NCI-H748 treated with DMSO at 0.1 percent for 48 hours (cell line): ENCODE results near the gene CCDC18.
"Not testable (repeated sequence)": the region's sequence is repeated elsewhere in the genome, so short reads cannot be mapped to it uniquely, and the experiment has no call there.

Source experiments
- DNase-seq: peaks from one replicate; lab custom pipeline; 2025; lab: John Stamatoyannopoulos, UW

The CCDC18 gene

GRCh38 chr1:93171549-93172034 lies 8.9 kb upstream of the CCDC18 start:
- DNase-seq = no peak

DNA sequence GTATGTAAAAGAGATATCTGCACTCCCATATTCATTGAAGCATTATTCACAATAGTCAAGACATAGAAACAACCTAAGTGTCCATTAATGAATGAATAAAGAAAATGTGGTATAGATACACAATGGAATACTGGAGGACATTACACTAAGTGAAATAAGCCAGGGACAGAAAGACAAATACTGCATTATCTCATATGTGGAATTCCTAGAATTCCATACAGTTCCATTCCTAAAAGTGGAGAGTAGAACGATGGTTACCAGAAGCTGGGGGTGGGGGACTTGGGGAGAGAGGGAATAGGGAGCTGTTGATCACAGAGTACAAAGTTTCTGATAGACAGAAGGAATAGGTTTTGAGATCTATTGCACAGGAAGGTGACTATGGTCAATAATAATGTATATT lies 7.7 kb upstream of the CCDC18 start:
- DNase-seq = no peak

DNA sequence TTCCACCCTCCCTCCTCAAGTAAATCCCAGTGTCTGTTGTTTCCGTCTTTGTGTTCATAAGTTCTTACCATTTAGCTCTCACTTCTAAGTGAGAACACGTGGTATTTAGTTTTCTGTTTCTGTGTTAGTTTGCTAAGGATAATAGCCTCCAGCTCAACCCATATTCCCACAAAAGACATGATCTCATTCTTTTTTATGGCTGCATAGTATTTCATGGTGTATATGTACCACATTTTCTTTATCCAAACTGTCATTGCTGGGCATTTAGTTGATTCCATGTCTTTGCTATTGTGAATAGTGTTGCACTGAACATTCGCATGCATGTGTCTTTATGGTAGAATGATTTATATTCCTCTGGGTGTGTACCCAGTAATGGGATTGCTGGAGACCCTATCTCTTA lies 5.9 kb upstream of the CCDC18 start:
- DNase-seq = not testable (repeated sequence)

DNA sequence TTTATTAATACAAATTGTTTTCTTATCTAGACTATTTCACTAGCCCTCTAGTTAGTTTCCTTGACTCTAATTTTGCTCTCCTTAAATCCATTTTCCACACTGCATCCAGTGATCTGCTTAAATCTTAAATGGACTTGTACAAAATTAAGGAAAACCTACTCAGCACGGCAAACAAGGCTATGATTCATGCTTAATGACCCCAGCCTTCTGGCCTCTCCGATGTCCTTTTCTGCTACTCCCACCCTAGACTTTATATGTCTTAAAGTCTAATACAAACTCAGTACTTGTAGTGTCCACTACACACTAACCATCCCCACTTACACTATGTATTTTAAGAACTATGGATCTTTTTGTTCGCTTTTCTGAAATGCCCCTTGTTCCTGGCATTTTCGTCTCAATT lies 2.5 kb upstream of the CCDC18 start:
- no peak for DNase-seq

DNA sequence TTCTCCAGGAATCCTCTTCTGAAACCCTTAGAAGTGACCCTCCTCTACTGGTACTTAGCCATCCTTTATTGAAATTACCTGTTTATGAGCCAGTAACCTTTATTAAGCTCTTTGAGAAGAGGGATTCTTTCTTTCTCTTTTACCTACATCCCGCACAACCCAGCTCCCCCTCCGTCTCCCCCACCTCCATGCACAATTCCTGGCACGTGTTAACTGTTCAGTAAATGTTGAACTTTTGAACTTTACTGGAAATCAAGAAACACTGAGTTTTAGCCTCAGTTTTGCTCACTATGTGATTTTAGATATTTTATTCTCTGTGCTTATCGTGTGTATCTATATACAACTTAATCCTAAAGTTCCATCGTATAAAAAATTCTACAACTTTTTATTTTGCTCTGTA lies 2.1 kb upstream of the CCDC18 start:
- no peak for DNase-seq

- peak; percentile 83 for DNase-seq
Measured at GRCh38 chr1:93179886-93180722, 420 bp upstream of the CCDC18 start, which contains the start of gene TMED5. Gene TMED5 (minus strand): TSS chr1:93180413. CDS start chr1:93180242, 171 bp downstream.

DNA sequence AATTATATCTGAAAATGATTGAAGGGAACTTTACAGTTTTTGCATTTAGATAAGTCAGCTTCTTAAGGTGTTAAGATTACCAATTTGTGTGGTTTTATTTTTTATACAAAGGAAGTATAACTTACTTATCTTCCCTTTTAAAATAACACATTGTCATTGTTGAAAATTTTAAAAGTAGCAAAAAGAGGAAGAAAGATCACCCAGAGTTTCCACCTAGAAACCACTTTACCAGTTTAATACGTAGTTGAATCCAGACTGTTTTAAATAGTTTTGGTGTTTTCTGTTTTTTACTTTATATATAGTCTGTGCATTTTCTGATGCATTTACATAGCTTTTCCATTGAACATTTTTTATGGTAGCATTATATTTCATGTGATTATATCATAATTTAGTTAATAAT lies 6.1 kb downstream of the CCDC18 start:
- no peak for DNase-seq

DNA sequence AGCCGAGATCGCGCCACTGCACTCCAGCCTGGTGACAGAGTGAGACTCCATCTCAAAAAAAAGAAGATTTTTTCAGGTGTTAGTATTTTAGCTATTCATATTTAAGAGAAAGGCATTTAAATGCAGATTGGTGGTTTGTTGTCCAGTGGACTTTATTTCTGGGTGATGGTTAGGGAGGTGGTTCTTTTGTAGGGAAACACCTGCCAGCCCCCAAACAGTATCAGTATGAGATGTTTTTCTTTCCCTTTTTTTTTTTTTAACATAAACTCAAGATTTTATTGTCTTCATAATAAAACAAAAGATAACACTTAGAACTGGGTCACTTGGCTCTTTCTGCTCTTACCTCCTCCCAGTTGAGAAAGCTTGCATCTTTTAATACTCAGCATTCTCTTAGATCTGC lies 9.9 kb downstream of the CCDC18 start:
- DNase-seq = no peak

DNA sequence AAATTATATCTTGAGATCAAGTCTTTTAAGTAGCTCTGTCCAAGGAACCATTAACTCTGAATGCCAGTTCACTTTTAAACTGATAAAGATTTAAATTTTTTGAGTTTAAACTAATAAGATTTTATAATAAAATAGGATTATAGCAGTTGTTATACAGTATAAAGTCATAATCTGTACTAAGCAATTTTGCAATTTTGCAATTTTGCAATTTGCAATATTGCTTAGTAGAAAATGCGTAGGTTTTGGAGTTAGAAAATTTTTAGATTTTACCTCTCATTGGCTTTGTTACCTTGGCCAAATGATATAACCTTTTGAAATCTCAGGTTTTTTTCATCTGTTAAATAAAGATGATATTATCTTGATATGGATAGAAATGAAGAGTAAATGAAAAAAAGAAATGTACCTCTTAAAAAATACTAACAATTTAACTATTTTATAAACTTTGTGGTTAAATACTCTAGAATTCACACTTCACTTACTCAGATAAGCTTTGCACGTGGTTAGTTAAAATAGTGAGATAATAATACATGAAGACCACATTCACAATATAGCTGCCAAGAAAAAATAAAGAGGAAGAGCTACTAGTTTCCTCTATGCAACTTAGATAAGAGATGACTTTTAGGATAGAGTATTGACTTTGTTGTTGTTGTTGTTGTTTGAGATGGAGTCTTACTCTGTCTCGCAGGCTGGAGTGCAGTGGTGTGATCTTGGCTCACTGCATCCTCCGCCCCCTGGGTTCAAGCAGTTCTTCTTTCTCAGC lies 13.9 kb downstream of the CCDC18 start:
- DNase-seq = no peak

DNA sequence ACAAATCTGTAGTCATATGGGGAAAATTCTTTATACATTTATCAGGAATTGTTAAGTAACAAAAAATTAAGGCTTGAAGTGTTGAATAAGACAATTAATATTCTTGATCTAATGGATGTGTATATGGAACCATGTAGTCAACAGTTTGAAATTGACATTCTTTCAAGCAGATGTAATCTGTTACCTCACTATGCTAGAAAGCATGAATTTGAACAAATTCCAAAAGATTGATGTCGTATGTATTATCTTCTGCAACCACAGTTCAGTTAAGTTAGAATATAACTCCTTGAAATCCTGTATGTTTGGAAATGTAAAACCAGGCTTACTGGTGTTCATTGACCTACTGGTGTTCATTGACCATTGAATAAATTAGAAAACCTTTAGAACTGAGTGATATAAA lies 16.1 kb downstream of the CCDC18 start:
- no peak for DNase-seq

- DNase-seq = no peak
Measured at GRCh38 chr1:93199150-93199549, 18.6 kb downstream of the CCDC18 start.

- no peak for DNase-seq
Measured at GRCh38 chr1:93200086-93200620, 19.6 kb downstream of the CCDC18 start.

- no peak for DNase-seq
Measured at GRCh38 chr1:93200714-93201113, 20.2 kb downstream of the CCDC18 start.

- DNase-seq = no peak
Measured at GRCh38 chr1:93205892-93206566, 25.5 kb downstream of the CCDC18 start.

GRCh38 chr1:93206567-93206954 lies 26.0 kb downstream of the CCDC18 start:
- DNase-seq = no peak

DNA sequence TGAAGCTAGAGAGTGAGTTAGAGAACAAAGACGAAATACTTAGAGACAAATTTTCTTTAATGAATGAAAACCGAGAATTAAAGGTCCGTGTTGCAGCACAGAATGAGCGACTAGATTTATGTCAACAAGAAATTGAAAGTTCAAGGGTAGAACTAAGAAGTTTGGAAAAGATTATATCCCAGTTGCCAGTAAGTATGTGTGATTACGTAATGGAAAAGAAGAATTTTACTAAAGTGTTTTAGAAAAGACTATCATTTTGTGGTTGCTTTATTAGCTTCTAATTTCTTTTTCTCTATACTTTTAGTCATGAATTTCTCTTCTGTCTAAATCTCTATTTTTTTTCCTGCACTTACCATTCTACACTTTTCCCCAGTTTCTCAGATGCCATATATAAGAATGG lies 26.7 kb downstream of the CCDC18 start:
- no peak for DNase-seq

DNA sequence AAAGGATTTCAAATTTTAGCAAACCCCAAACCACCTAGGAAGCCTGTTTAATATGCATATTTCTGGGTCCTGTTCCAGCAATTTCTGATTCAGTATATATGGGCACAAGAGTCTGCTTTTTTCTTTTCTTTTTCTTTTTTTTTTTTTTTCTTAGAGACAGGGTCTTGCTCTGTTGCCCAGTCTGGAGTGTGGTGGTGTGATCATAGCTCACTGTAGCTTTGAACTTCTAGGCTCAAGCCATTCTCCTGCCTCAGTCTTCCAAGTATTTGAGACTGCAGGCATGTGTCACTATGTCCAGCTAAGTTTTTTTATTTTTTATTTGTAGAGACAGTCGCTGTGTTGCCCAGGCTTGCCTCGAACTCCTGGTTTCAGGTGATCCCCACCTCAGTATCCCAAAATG lies 34.8 kb downstream of the CCDC18 start:
- DNase-seq = no peak

- no peak for DNase-seq
Measured at GRCh38 chr1:93219443-93219842, 38.9 kb downstream of the CCDC18 start.

DNA sequence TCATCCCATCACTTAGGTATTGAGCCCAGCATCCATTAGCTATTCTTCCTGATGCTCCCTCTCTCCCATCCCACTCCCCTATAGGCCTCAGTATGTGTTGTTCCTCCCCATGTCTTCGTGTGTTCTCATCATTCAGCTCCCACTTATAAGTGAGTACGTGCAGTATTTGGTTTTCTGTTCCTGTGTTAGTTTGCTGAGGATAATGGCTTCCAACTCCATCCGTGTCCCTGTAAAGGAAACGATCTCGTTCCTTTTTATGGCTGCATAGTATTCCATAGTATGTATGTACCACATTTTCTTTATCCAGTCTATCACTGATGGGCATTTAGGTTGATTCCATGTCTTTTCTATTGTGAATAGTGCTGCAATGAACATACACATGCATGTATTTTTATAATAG lies 40.2 kb downstream of the CCDC18 start:
- DNase-seq = not testable (repeated sequence)

- DNase-seq = no peak
Measured at GRCh38 chr1:93221913-93222312, 41.4 kb downstream of the CCDC18 start.

DNA sequence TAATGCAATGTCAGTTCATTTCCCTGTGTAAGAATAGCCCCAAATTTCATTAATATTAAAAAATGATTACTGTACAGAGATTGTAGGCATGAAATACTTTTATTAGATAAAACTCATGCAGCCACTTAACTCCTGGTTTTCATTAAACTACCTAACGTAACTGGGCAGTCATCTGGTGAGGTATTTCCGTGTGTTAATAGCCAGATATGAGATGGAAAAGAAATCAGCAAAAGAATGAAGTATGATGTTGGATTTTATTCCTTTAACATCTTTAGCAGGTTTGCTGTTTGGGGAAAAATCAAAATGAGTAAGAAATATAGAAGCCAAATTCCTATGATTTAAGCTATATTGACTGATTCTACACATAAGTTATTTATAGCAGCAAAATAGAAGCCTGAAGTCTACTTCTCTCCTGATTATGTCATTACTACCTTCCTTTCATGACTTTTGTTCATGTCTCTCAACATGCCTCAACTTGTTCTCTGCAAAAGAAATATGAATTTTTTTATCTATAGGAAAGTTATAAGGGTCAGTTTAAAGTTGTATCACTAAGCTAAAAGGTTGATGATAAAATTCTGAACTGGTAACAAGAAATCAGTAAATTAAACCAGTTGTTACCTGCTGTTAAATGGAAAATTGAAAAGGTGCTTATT lies 42.6 kb downstream of the CCDC18 start:
- no peak for DNase-seq

GRCh38 chr1:93235261-93235660 lies 54.7 kb downstream of the CCDC18 start:
- no peak for DNase-seq
